HG03045 (cell line): ENCODE results near the gene LEFTY2.
A peak's percentile ranks its signal among the peaks of the same experiment; 100 is the strongest.
"Not testable (repeated sequence)": the region's sequence is repeated elsewhere in the genome, so short reads cannot be mapped to it uniquely, and the experiment has no call there.

ENCODE experiments used
- ATAC-seq: cut with Tn5 transposase; IDR thresholded peaks from one replicate; pipeline ENCODE4 v1.9.1; 2021; ENCODE audit warnings: mild to moderate bottlenecking, moderate library complexity; ENCODE audit not compliant: unreplicated experiment

Gene LEFTY2

GRCh38 chr1:225908013-225908640 lies 32.9 kb downstream of the LEFTY2 start:
- ATAC-seq: no peak

GRCh38 chr1:225907341-225907740 lies 33.7 kb downstream of the LEFTY2 start:
- no peak for ATAC-seq

GRCh38 chr1:225906467-225906866 lies 34.6 kb downstream of the LEFTY2 start:
- no peak for ATAC-seq

DNA sequence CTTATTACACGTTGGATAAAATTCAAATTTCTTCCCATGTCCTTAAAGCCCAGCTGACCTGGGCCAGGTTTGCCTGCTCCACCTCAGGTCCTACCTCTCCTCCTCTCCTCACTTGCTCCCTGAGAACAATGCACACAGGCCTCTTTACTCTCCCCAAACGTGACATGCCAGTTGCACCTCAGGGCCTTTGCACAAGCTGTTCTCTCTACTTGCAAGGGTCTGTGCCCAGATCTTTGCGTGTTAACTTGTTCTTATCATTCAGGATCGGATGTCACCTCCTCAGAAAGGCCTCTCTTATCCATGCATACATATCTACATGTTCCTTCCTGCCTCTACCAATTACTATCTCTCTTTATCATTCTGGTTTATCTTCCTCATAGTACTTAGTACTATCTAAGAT lies 37.4 kb downstream of the LEFTY2 start:
- ATAC-seq: no peak

GRCh38 chr1:225899044-225899925 lies 41.7 kb downstream of the LEFTY2 start:
- ATAC-seq: no peak

DNA sequence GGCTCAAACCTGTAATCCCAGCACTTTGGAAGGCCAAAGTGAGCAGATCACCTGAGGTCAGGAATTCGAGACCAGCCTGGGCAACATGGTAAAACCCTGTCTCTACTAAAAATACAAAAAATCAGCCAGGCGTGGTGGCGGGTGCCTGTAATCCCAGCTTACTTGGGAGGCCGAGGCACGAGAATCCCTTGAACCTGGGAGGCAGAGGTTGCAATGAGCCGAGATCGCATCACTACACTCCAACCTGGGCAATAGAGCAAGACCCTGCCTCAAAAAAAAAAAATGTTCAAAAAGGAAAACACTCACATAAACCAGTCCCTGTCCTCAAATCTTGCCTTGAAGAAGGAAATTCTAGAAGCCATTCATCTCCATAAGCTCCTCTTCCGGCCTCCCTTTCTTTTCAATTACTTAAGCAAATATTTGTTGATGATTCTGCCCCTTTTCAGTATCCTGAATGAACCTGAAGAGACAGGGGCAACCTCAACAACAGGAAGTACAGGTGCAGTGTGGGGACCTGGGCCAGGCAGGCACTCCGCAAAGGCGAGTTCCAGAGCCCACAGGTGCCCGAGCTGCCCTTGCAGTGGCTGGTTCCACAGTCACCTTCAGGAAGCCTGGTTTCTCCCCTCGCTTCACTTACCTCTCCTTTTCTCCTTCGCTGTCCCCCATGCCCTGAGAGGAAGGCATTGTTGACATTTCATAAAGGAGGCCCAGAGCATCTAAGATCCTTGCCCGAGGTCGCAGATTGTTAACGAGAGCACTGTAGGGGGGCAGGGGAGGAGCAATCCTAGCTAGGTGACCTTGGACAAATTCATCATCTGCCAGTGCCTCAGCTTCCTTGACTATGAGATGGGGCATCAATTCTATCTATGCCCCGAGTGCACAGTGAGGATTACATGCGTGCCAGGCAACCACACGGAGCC lies 43.2 kb downstream of the LEFTY2 start:
- no peak for ATAC-seq

- peak; percentile 100 for ATAC-seq
Observed at GRCh38 chr1:225896937-225897549, 44.0 kb downstream of the LEFTY2 start.

DNA sequence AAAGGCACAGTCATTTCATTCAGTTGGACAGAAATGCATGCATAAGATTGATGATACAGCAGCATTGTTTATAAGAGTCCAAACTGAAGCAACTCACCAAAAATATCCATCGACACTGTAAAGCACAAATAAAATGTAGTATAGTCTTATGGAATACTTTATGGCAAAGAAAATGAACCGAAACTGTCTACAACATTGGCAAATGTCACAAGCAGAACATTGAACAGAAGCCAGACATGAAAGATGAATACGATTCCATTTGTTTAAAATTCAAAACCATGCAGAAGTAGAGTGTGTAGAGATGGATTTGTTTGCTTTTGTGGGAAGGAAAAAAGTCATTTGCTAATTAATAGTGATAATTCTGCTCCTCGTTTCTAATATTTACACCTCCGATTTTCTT lies 44.5 kb downstream of the LEFTY2 start:
- ATAC-seq: no peak

DNA sequence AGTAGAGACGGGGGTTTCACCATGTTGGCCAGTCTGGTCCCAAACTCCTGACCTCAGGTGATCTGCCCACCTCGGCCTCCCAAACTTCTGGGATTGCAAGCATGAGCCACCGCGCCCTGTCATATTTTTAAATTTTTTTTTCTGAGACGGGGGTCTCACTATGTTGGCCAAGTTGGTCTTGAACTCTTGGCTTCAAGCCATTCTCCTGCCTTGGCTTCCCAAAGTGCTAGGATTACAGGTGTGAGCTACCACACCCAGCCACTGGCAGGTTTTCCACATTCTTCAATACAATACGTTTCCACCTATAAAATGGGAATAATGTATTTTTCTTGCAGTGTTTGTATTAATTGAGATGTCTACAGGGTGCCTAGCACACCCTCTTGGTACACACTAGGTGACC lies 48.7 kb downstream of the LEFTY2 start:
- ATAC-seq: no peak

DNA sequence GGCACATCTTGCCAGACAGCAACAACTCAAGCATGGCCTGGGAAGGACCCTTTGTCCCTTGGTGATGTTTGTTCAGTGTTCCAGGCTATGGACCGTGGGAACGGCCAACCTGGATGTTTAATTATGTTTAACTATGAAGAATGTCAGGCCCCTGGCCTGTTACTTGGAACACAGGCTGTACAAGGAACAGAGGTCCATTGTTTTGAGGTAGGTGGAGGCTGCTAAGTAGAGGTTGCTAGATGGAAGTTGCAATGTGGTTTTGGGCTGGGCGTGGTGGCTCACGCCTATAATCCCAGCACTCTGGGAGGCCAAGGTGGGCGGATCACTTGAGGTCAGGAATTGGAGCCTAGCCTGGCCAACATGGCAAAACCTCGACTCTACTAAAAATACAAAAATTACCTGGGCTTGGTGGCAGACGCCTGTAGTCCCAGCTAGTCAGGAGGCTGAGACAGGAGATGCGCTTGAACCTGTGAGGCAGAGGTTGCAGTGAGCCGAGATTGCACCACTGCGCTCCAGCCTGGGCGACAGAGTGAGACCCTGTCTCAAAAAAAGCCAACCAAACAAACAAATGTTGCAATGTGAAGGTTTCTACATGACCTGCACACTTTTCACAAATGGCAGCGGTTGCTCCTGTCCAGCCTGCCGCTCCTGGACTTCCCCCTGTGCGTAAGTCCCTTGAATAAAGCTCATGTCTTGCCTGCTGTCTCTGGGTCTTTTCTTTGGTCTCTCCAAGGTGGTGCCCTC lies 49.6 kb downstream of the LEFTY2 start:
- ATAC-seq: no peak

GRCh38 chr1:225890346-225891228 lies 50.4 kb downstream of the LEFTY2 start:
- ATAC-seq: no peak

- no peak for ATAC-seq
Observed at GRCh38 chr1:225889743-225890142, 51.3 kb downstream of the LEFTY2 start.

DNA sequence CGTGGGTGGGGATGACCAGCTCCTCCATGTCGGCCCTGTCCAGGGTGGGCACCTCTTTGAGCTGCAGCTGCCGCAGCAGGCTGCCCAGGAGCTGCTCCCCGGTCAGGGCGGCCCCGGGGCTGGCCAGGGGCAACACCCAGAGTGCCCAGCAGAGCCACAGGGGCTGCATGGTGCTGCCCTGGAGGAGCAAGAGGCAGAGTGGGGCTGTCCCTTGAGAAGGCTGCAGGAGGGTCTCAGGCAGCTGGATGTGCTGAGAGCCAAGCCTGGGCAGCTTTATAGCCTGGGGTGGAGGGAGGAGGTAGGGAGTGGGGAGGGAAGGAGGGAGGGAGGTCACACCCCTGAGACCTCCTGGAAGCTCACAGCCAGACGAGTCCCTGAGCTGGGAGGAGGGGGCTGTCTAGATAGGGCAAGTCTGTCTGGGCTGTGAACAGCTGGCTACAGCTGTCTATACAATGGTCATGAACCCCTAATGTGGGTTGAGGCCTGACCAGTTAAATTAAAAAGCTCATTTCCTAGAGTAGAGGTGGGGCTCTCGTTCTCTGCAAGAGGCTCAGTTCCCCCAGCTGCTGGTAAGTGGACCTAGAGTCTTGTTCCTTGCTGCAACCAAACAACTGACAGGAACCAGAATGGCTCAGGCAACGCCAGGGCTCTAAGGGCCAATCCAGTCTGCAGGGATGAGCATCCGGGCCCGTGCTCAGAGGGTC lies 52.0 kb downstream of the LEFTY2 start, which contains the start of gene LEFTY1:
Gene LEFTY1, minus strand, starts transcription at position 249 of the 704 bp plus-strand sequence. Its CDS starts 80 bp downstream, at position 169.
- no peak for ATAC-seq

DNA sequence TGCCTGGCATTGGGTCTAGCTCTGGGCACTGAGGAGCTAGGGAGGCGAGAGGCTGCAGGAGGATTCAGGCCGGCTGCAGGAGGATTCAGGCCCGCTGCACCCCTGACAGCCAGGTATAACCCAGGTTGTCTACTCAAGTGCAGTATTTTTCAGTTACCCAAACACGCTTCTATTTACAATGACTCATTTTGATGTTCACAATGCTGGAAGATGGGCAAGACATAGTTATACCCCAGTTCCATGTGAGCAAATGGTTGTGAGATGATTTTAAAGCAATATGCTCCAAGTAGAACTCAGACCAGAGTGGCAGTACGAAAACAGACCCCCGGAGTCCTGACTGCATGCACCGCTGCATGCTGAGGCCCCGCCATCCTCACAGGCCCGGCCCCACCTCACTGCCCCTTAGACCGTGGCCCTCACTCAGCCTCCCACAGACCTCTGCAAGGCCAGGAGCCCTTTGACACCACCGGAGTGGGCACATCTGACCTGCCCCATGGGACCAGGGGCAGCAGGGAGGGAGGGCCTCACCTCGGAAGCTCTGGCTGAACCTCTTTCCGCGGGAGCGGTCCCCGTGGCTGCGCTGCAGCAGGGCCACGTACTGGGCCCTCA lies 52.6 kb downstream of the LEFTY2 start:
- ATAC-seq: no peak

DNA sequence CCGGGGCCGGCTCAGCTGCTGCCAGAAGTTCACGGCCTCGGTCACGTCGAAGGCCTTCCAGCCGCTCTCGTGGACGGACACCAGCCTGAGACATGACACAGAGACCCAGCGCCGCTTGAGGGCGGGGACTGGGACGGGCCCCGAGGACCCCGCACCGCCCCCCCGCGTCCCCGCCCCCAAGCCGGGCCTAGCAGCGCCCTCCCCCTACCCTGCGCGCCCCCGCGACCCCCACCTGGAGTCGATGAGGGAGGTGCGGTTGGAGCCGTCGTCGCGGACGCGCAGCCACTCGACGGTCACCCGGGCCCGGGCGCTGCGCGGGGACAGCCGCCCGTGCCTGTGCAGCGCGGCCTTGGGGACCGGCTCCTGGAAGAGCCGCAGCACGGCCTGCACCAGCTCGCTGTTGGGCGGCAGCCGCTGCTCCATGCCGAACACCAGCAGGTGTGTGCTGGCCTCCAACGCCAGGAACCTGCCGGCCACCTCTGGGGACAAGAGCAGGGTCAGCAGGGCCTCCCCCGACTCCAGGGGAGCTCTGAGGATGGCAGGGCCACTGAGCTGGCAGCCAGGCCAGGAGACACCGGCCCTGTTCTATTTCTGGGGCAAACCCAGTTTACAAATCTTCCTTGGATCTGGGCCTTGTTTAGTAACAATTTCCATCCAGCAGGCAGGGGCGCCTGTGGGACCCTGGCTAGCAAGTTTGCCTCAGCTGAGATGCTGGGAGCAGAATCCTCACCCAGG lies 53.3 kb downstream of the LEFTY2 start:
- not testable (repeated sequence) for ATAC-seq

DNA sequence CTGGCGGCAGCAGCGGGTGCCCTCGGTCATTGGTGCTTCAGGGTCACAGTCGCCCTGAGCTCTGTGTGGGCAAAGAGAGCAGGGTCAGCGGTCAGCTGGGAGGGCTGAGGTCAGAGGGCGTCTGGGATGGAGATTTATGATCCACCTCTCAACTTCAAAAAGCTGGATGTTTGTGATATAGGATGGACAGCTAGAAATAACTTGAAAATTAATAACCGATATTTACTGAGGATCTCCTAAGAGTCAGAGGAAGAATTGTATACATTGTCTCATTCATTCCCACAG lies 54.0 kb downstream of the LEFTY2 start:
- no peak for ATAC-seq
